Thyroid gland (tissue), 4 donors: ENCODE data around the gene KRTAP5-7.

ENCODE experiments used
- CTCF ChIP-seq, 6 experiments: fragments of 200-600 bp in 3 of 6; fragments of 450-650 bp in 3 of 6; sonication (generic) in 3 of 6; IDR thresholded peaks; one replicate each; pipeline ENCODE4 v1.5.1; 2016 to 2019; ENCODE audit warnings: antibody characterized with exemption in 6 of 6, mild to moderate bottlenecking in 2 of 6, inconsistent platforms in 1 of 6, moderate library complexity in 1 of 6
- POLR2A ChIP-seq, 2 donors: fragments of 450-650 bp; IDR thresholded peaks; one replicate each; pipeline ENCODE4 v1.6.1; 2017; ENCODE audit warnings: antibody characterized with exemption in 2 of 2, mild to moderate bottlenecking in 2 of 2, moderate library complexity in 1 of 2

GRCh38 chr11:71502871-71503435 is 24.1 kb upstream of the KRTAP5-7 start:
- TF ChIP-seq POLR2A (IDR thresholded peaks at IDR 0.05) = no peak
- no peak for TF ChIP-seq CTCF (IDR thresholded peaks at IDR 0.05)
